Kidney epithelial cell (primary cell): ENCODE results near the gene STARD5. TPM values are rescaled to one million over a fixed set of nuclear protein-coding genes. Genes with fewer than 3 reads are reported as not detected.

Source experiments
- DNase-seq: peaks from one replicate; pipeline ENCODE4 v3.0.0-alpha.2; 2010; ENCODE audit warnings: low read depth
- H3K27me3 ChIP-seq: 2 replicates; pipeline ENCODE4 v1.6.0; 2011; ENCODE audit warnings: low read length; ENCODE audit not compliant: control insufficient read depth, insufficient read depth
- H3K36me3 ChIP-seq: 2 replicates; pipeline ENCODE4 v1.5.1; 2011; ENCODE audit warnings: low read length; ENCODE audit not compliant: control insufficient read depth, insufficient read depth
- H3K4me3 ChIP-seq: 2 replicates; pipeline ENCODE4 v1.5.1; 2011; ENCODE audit warnings: low read depth, mild to moderate bottlenecking, control low read depth, low read length
- CTCF ChIP-seq: IDR thresholded peaks from 2 replicates; pipeline ENCODE4 v1.5.1; 2011; ENCODE audit warnings: mild to moderate bottlenecking, moderate library complexity, low read length, control low read depth, inconsistent platforms; ENCODE audit not compliant: insufficient read depth, poor library complexity, severe bottlenecking
- total RNA-seq: library from RNA; depleted of rRNA; stranded (reverse); fragments of >200 nt; gene quantifications from 2 replicates; pipeline ENCODE4 v1.2.3, GENCODE V29; 2015

The STARD5 gene
- total RNA-seq: 1.1 and 1.2 TPM in 2 replicates

- Histone ChIP-seq H3K4me3 (peak within 1 kb of the TSS; percentile 73), H3K27me3 (no peaks in the 10 kb centered on the region), H3K36me3 (no peaks in the 10 kb centered on the region)
- peak; percentile 86 for DNase-seq
- no peak for TF ChIP-seq CTCF
Observed at GRCh38 chr15:81323944-81324881, at the start of gene STARD5. Gene STARD5, minus strand, starts transcription at chr15:81324141. Its CDS starts 42 bp downstream, at chr15:81324099.

- H3K27me3 ChIP-seq: peaks cover 5% of the 10 kb centered on the region
- no peaks in the 10 kb centered on the region for H3K36me3 ChIP-seq
- H3K4me3 ChIP-seq: no peak overlapping the region
- no peak for DNase-seq
- no peak for TF ChIP-seq CTCF
Observed at GRCh38 chr15:81373176-81373575, 49.2 kb upstream of the STARD5 start.

GRCh38 chr15:81372575-81372974, 48.6 kb upstream of the STARD5 start:
- Histone ChIP-seq H3K36me3 (no peaks in the 10 kb centered on the region), H3K27me3 (peaks cover 5% of the 10 kb centered on the region), H3K4me3 (no peak overlapping the region)
- no peak for DNase-seq
- no peak for TF ChIP-seq CTCF

GRCh38 chr15:81363718-81364500, 40.0 kb upstream of the STARD5 start:
- Histone ChIP-seq H3K36me3 (no peaks in the 10 kb centered on the region), H3K4me3 (no peak overlapping the region), H3K27me3 (no peaks in the 10 kb centered on the region)
- no peak for DNase-seq
- no peak for TF ChIP-seq CTCF

GRCh38 chr15:81363276-81363675, 39.3 kb upstream of the STARD5 start:
- H3K4me3 ChIP-seq: no peak overlapping the region
- H3K27me3 ChIP-seq: no peaks in the 10 kb centered on the region
- DNase-seq: no peak
- no peak for TF ChIP-seq CTCF
- no peaks in the 10 kb centered on the region for H3K36me3 ChIP-seq
